Measurements from ENCODE around the gene PLEK2. TPM values are rescaled to one million over a fixed set of nuclear protein-coding genes. Genes with fewer than 3 reads are reported as not detected.

PLEK2 gene
- total and polyA plus RNA-seq, 2 donors (not counting 3 experiments of a cell fraction or from before 2014, with no cell fraction given) = 1.4 to 3.8 TPM

- Histone ChIP-seq H3K27ac (ENCODE audit: insufficient read depth, low read depth, low read length) (no peak overlapping the region), H3K9me3 (replicated peaks; ENCODE audit: control insufficient read depth, insufficient read depth, low read length) (no peaks in the 10 kb centered on the region), H3K9ac (replicated peaks; ENCODE audit: extremely low read depth, insufficient read depth, low read length) (no peak overlapping the region), H3K36me3 (ENCODE audit: control insufficient read depth in 2 of 2, extremely low read depth in 1 of 2, insufficient read depth in 2 of 2, low read length in 2 of 2) (no peaks in the 10 kb centered on the region), H3K9me1 (replicated peaks; ENCODE audit: control insufficient read depth, extremely low read depth, insufficient read depth, low read length) (no peaks in the 10 kb centered on the region), H3K4me1 (ENCODE audit: control insufficient read depth, extremely low read depth, insufficient read depth, low read length) (peaks cover 13% of the 10 kb centered on the region), H2AFZ (ENCODE audit: low read depth, low read length) (no peak overlapping the region), H3K4me3 (replicated peaks in 1 of 3; ENCODE audit: insufficient read depth in 1 of 3, low read depth in 1 of 3, low read length in 3 of 3) (no peak overlapping the region), H3K79me2 (ENCODE audit: control insufficient read depth, insufficient read depth, low read length) (no peaks in the 10 kb centered on the region), H3K4me2 (ENCODE audit: insufficient read depth, low read length) (no peak overlapping the region), H3K27me3 (ENCODE audit: control insufficient read depth in 2 of 2, insufficient read depth in 2 of 2, low read length in 2 of 2) (no peaks in the 10 kb centered on the region), H4K20me1 (replicated peaks; ENCODE audit: control insufficient read depth, extremely low read depth, insufficient read depth, low read length) (no peaks in the 10 kb centered on the region)
- no TSS peak for BruUV-seq (replicated peaks)
- dilution Hi-C loops (cut with MboI; ENCODE audit: extremely low pct_ligation_motif_present, low sequenced_read_pairs) (no loop called here), intact Hi-C loops (cut with micrococcal nuclease) (loop anchor here (10.0 kb wide), 1 partner anchor 93 kb away; no protein-coding TSS in a partner anchor)
- ChIA-PET POLR2A (no interaction called here), CTCF (interaction anchor here (1.2 to 1.7 kb wide), 3 partner anchors 26 to 150 kb away, joined by 3 read pairs; partner anchors contain the start of gene ATP6V1D)
- no peak for TF ChIP-seq MYC (IDR thresholded peaks at IDR 0.05; ENCODE audit: low read depth, low read length)
- TF ChIP-seq FOS (IDR thresholded peaks at IDR 0.05; ENCODE audit: borderline replicate concordance, insufficient read depth, low read length) = no peak
- no peak for TF ChIP-seq POLR2AphosphoS5 (IDR thresholded peaks at IDR 0.05; ENCODE audit: insufficient read depth, low read depth, low read length)
- no peak for TF ChIP-seq CTCF (IDR thresholded peaks at IDR 0.05; ENCODE audit: extremely low read depth in 1 of 2, insufficient read depth in 1 of 2, low read depth in 1 of 2, low read length in 2 of 2)
- no peak for TF ChIP-seq GATA2 (IDR thresholded peaks at IDR 0.05; ENCODE audit: insufficient read depth, insufficient read length, low read depth, low read length)
- TF ChIP-seq POLR2A (IDR thresholded peaks at IDR 0.05; ENCODE audit: low read depth, low read length) = no peak
- no peak for TF ChIP-seq EZH2 (IDR thresholded peaks at IDR 0.05; ENCODE audit: borderline replicate concordance, low read depth, low read length, severe bottlenecking)
- no peak for TF ChIP-seq MAX (IDR thresholded peaks at IDR 0.05; ENCODE audit: insufficient read depth, insufficient read length)
- no peak for TF ChIP-seq JUN (IDR thresholded peaks at IDR 0.05; ENCODE audit: borderline replicate concordance, insufficient read depth, insufficient read length, low read depth)
- DNase-seq (ENCODE audit: low read depth, low spot score) = no peak
- FAIRE-seq = no peak
Observed at GRCh38 chr14:67421356-67422224, 9.6 kb upstream of the PLEK2 start.
